Hindlimb muscle (tissue), 1 donor: ENCODE results near the gene MPC1. TPM values are rescaled to one million over a fixed set of nuclear protein-coding genes. Genes with fewer than 3 reads are reported as not detected.

Source experiments
- DNase-seq: peaks from one replicate; pipeline ENCODE4 v3.0.0-alpha.2; 2013
- polyA plus RNA-seq: library from polyadenylated mRNA; unstranded; fragments of 120-200 nt; gene quantifications from one replicate; pipeline ENCODE4 v1.2.1, GENCODE V29; 2013; ENCODE audit not compliant: insufficient read length

The MPC1 gene
- 73.8 TPM for polyA plus RNA-seq

GRCh38 chr6:166382933-166383801 is at the start of gene MPC1:
TSS of gene MPC1 (minus strand) at chr6:166382940. CDS start at chr6:166382876, 64 bp downstream.
- DNase-seq, result peak; percentile 97

- DNase-seq, result no peak
Observed at GRCh38 chr6:166430269-166430668, 47.5 kb upstream of the MPC1 start.

DNA sequence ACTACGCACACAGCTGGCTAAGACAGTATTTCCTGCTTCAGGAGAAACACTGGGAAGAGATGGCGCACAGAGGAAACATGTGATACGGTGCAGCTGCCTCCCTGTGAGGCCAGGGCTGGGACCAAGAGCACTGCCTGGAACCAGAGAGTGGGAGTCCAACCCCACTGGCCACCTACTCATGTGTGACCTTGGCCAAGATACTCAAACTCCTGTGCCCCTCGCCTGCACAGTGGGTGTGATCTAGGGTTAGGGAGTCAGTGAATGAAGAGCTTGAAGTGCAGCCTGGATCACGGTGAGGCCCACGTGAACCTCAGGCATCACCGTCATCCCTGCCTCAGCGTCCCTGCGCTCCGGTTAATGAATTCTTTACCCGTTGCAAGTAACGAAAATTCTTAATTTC is 41.7 kb upstream of the MPC1 start:
- DNase-seq, result no peak

- DNase-seq, result no peak
Observed at GRCh38 chr6:166423781-166424180, 41.0 kb upstream of the MPC1 start.

DNA sequence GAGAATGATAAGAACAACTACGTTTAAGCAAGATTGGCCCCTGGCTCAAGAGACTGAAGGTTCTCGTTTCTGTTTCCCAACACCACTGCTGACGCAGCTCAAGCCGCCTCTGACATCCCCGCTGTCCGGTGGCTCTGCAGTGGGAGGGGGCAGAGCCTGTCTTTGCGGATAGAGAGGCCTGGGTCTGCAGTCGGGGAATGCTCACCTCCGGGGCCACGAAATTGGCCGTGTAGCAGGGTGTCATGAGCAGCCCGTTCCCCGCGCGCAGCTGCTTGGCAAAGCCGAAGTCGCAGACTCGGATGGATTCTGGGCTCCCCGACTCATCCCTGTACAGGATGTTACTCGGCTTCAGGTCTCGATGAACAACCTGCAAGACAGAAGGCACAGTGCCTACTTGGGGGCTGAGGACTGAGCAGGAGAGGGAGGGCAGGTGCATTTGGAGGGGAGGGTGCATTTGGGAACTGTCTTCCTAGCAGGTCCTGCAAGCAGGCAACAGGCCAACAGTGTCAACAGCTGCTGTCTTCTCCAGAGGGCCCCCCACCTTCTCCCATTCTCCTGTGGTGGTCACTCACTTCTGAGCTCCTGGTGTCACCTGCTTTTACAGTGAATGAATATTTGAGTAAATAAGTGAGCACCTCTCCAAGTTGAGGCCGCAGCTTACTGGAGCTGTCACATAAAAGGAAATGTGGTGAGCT is 40.5 kb upstream of the MPC1 start:
- DNase-seq, result no peak

- DNase-seq, result no peak
Observed at GRCh38 chr6:166422201-166422940, 39.6 kb upstream of the MPC1 start.

GRCh38 chr6:166420351-166420750 is 37.6 kb upstream of the MPC1 start:
- no peak for DNase-seq

DNA sequence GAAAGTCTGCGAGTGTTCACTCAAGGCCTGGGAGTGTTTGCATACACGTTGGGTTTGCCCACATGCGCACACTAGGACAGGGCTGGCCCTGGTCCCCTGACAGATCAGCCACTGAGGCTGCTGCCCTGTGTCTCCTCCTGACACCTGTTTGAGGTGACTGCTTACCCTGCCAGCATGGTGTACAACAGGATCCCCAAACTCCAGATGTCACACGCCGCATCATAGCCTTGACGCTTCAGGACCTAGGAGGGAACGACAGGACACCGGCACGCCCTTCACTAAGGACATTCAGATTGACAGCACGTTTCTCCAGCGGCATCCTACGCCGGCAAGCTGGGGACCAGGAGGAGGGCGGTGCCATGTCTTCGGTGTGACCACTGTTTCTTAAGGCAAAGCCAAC is 37.0 kb upstream of the MPC1 start:
- DNase-seq, result no peak

DNA sequence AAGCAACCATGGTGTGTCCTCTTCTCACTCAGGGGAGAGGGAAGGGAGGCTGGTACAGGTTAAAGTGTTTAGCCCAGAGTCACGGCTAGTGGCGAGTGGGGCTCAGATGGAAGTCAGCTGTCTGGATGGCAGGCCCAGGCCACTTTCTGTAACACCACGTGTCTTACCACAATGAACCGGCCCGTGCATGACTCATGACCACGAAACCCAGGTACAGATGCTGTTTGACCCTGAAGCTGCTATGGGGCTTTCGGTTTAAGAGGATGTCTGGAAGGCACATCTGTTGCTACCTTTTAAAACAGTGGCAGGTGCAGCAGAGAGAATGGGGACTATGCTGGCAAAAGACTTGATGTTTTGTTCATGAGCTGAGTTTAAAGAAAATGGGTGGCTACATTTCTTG is 36.5 kb upstream of the MPC1 start:
- DNase-seq, result no peak

- DNase-seq, result no peak
Observed at GRCh38 chr6:166418691-166419143, 36.0 kb upstream of the MPC1 start.

DNA sequence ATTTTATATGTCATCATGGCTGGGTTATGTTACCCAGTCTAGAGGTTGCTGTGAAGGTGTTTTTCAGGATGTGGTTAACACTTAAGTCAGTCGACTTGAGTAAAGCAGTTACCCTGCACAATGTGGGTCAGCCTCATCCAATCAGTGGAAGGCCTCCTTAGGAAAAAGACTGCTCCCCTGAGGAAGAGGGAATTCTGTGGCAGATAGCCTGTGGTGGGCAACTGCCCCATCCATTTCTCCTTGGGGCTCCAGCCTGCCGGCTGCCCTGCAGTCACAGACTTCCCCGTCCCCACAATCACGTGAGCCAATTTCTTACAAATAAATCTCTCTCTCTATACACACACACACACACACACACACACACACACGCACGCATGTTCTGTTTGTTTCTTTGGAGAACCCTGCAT is 34.5 kb upstream of the MPC1 start:
- DNase-seq, result no peak

GRCh38 chr6:166415833-166416347 is 33.1 kb upstream of the MPC1 start:
- DNase-seq, result no peak

- DNase-seq, result no peak
Observed at GRCh38 chr6:166415306-166415705, 32.6 kb upstream of the MPC1 start.

GRCh38 chr6:166413491-166413951 is 30.8 kb upstream of the MPC1 start:
- DNase-seq, result no peak

DNA sequence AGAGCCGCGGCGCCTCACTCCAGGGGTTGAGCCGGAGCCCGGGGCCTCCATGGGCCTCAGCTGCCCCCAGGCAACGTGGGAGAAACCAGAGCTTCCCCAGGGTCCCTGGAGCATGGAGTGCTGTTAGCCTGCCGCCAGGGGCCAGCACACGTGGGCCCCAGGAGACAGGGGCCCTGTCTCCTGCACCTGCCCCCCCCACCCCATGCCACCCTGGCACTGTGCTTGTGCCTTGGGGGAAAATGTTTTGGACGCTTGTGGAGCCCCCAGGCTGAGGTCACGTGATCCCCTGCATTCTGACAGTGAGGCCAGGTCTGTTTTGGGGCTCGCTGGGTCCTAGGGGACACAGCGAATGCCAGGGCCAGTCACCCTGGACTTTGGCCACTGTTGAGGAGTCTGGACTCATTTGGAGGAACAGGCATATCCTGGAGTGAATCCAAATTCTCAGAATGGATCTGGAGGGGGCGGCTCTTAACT is 30.2 kb upstream of the MPC1 start:
- DNase-seq, result no peak

DNA sequence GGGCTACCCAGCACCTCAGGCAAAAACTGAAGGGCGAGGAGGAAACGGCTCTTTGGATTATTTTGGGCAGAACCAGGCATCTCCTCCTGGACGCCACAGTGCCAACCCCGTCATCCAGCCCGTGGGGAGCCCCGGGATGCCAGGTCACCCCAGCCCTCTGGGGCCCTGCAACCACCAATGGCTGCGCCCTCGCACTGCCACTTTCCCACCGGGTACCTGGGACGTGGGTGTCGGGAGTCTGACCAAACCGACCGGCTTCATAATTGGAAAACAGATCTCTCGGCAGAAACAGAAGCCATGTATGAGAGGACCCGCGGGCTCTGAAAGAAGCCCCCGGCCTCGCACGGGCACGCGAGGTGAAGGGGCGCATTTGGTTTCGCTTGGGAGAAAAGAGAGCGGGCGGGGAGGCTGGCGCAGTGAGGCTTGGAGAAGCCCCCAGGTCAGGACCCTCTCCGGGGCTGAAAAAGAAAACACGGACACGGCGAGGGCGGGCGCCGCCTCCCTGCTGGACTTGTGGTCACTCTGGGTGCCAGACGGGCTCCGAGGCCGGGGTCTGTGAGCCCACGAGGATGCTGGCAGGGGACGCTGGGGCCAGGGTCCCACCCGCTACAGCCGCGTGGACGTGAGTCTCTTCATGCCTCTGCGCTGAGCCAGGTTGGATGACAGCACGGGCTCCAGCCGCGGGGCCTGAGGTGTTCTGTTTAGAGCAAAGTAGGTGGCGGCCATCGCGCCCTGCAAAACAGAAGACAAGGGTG is 29.6 kb upstream of the MPC1 start:
- DNase-seq, result no peak

DNA sequence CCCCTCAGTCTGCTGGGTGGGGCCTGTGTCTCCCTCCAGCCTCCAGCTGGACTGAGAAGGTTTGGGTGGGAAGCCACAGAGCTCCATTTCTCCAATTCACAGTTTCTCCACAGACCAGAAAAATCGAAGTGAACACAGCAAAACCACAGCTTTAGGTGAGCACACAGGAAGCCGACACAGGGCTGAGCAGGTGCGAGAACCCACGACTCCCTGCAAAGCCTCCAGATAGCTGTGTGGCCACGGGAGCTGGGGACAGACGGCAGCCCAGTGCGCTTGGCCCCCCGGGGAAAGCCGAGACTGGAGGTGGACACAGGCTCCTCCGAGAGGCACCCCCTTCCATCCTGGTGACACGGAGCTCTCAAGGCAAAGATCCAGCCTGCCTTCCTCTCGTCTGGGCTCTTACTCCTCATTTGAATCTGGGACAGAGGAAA is 29.0 kb upstream of the MPC1 start:
- DNase-seq, result no peak

DNA sequence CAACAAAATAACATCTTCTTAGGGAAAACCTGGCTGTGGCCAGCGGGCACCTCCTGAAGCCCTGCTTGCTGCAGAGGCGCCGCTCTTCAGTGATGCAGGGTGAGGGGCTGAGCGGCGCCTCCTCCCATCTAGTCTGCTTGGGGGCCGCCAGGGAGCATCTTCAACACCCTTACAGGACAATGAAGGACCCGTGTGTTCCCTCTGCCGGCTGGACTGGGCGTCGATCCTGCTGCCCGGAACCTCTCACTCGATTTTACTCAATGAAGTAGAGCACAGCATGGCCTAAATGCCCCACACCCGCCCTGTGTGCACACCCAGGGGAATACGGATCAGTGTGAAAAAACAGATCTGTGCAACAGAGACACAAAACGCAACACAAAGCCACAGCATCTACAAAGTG is 28.5 kb upstream of the MPC1 start:
- no peak for DNase-seq

DNA sequence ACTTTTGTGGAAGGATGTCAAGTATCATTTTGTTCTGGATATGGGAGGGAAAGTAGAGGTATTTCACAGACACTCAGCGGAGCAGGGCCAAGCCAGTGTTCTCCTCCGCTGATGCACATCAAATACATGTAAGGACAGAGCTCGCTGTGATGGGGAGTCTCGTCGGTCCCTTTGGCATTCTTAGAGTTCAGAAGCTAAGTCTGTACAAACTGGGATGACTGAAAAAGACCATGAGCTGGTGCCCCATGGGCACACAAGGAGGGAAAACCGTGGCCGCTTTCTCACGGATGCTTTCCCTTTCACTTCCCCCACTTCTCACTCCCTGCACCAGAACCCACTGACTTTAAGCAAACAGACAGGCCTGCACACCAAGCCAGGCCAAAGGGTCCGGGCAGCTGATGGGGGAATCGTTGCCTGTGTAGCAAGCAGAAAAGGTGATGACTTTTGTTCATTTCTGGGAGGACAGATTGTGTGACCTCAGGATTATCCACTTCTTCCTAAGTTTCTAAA is 27.7 kb upstream of the MPC1 start:
- no peak for DNase-seq

DNA sequence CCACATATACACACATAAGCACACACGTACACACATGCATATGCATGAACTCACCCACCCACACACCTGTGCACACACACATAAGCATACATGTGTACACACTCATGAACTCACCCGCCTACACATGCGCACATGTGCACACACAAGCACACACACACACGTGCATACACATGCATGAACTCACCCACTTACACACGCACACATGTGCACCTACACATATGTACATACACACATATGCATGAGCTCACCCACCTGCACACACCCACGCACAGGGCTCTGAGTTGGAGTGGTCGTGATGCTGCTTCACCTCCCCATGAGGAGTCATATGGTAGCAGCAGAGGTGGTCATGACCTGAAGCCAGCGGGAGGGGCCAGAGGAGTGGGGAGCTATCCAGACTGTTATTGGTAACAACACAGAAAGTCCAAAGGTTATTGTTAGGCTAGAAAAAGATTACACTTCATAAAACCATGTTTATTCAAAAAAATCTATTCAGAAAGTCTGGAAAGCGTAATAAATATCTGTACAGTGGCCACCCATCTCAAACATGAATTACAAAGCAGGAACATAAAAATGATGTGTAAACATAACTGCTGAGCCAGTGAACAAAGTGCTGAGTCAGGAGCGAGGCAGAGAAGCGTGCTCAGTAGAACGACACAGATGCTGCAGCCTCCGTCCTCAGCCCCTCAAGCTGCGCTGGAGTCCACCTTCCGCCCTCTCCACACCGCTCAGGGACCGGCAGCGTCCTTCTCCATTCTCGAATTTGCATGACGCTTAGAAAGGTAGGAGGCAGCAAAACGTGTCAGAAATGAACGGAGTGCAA is 26.4 kb upstream of the MPC1 start:
- no peak for DNase-seq

GRCh38 chr6:166406197-166406596 is 23.5 kb upstream of the MPC1 start:
- DNase-seq, result no peak
